Activated T-cell treated with anti-CD3 and anti-CD28 coated beads, Interleukin-2, amount 50 U/mL, for 24 hours (primary cell): Measurements from ENCODE around the gene LRP4.
"Not testable (repeated sequence)": the region's sequence is repeated elsewhere in the genome, so short reads cannot be mapped to it uniquely, and the experiment has no call there.

ENCODE experiments used
- DNase-seq: peaks from one replicate; pipeline ENCODE4 v3.0.0-alpha.2; 2020
- H3K27ac Mint-ChIP-seq: 2 replicates; pipeline ENCODE4 v1.8.0; 2020; ENCODE audit warnings: mild to moderate bottlenecking, mixed read lengths
- H3K27me3 Mint-ChIP-seq: 2 replicates; pipeline ENCODE4 v1.8.0; 2020; ENCODE audit warnings: mixed read lengths
- H3K36me3 Mint-ChIP-seq: 2 replicates; pipeline ENCODE4 v1.8.0; 2020; ENCODE audit warnings: low read depth, mixed read lengths
- H3K4me1 Mint-ChIP-seq: 2 replicates; pipeline ENCODE4 v1.8.0; 2020; ENCODE audit warnings: low read depth, mixed read lengths
- H3K4me3 Mint-ChIP-seq: 2 replicates; pipeline ENCODE4 v1.8.0; 2020; ENCODE audit warnings: mild to moderate bottlenecking, moderate library complexity, mixed read lengths
- H3K9me3 Mint-ChIP-seq: 2 replicates; pipeline ENCODE4 v1.8.0; 2020; ENCODE audit warnings: mixed read lengths

The LRP4 gene, protein sequence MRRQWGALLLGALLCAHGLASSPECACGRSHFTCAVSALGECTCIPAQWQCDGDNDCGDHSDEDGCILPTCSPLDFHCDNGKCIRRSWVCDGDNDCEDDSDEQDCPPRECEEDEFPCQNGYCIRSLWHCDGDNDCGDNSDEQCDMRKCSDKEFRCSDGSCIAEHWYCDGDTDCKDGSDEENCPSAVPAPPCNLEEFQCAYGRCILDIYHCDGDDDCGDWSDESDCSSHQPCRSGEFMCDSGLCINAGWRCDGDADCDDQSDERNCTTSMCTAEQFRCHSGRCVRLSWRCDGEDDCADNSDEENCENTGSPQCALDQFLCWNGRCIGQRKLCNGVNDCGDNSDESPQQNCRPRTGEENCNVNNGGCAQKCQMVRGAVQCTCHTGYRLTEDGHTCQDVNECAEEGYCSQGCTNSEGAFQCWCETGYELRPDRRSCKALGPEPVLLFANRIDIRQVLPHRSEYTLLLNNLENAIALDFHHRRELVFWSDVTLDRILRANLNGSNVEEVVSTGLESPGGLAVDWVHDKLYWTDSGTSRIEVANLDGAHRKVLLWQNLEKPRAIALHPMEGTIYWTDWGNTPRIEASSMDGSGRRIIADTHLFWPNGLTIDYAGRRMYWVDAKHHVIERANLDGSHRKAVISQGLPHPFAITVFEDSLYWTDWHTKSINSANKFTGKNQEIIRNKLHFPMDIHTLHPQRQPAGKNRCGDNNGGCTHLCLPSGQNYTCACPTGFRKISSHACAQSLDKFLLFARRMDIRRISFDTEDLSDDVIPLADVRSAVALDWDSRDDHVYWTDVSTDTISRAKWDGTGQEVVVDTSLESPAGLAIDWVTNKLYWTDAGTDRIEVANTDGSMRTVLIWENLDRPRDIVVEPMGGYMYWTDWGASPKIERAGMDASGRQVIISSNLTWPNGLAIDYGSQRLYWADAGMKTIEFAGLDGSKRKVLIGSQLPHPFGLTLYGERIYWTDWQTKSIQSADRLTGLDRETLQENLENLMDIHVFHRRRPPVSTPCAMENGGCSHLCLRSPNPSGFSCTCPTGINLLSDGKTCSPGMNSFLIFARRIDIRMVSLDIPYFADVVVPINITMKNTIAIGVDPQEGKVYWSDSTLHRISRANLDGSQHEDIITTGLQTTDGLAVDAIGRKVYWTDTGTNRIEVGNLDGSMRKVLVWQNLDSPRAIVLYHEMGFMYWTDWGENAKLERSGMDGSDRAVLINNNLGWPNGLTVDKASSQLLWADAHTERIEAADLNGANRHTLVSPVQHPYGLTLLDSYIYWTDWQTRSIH (N-terminal part only)

DNA sequence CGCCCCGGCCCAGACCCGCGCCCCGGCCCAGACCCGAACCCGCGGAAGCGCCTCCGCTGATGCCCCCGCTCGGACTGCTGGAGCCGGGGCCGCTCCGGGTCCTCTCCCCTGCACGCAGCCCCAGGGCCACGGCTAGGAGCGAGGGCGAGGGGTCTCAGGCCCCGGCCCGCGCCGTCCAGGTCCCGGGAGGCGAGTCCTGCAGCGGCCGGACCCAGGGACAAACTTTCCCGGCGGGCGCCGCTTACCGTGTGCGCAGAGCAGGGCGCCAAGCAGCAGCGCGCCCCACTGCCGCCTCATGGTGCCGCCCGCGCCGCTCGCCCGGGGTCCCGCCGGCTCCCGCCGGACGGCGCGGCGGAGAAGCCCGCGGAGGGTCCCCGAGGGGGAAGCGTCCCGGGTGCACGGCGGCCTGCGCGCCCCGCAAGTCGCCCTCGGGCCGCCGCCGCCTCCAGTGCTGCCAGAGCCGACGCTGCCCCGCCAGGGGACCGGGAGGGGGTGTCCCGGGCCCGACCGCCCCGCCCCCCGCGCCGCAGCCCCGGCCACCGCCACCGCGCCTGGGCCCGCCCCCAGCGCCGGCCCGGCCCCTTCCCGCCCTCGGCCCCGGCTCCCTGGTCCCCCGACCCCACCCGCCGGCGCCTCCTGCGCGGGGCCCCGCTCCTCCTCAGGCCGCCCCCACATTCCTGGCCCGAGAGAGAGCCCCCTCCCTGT, at the start of gene LRP4:
TSS of gene LRP4 (minus strand) at position 468 of the 705 bp plus-strand sequence. CDS start at position 297, 171 bp downstream.
- no peaks in the 10 kb centered on the region for H3K36me3 Mint-ChIP-seq
- peak within 1 kb of the TSS; percentile 73 for H3K4me3 Mint-ChIP-seq
- H3K9me3 Mint-ChIP-seq = no peaks in the 10 kb centered on the region
- peaks cover 59% of the 10 kb centered on the region for H3K27me3 Mint-ChIP-seq
- peaks cover 26% of the 10 kb centered on the region for H3K4me1 Mint-ChIP-seq
- no peak within 1 kb of the TSS for H3K27ac Mint-ChIP-seq
- DNase-seq = peak; percentile 62

DNA sequence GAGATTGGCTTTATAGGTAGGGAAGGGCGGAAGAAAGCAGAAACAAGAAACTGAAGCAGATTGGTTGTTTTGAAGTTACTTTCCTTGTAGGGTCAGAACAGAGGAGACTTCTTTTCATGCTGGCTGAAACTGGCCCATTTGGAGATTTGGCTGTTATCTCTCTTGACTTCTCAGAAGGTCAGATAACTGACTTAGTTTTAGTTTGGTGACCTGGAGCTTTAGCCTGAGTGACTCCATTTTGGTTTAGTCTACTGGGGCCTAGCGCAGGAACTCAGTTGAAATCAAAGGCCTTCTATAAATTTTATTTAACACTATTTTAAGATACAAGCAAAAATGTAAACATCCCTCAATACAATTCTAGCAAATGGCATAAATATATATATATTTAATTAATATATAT, 49.6 kb upstream of the LRP4 start:
- no peaks in the 10 kb centered on the region for H3K4me1 Mint-ChIP-seq
- H3K4me3 Mint-ChIP-seq = no peak overlapping the region
- peaks cover 9% of the 10 kb centered on the region for H3K36me3 Mint-ChIP-seq
- H3K9me3 Mint-ChIP-seq = no peaks in the 10 kb centered on the region
- H3K27ac Mint-ChIP-seq = no peak overlapping the region
- no peaks in the 10 kb centered on the region for H3K27me3 Mint-ChIP-seq
- no peak for DNase-seq

DNA sequence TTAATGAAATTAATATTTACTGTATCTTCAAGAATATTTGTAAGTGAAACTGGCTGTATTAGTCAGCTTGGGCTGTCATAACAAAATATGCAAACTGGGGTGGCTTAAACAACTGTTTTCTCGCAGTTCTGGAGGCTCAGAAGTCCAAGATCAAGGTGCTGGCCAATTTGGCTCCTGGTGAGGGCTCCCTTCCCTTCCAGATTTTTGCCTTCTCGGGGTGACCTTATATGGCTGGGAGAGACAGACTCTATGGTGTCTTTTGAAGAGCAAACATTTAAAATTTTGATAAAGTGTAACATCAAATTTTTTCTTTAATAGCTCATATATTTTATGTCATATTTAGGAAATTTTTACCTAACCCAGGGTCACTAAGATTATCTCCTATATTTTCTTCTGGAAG, 48.4 kb upstream of the LRP4 start:
- H3K4me3 Mint-ChIP-seq = no peak overlapping the region
- no peaks in the 10 kb centered on the region for H3K27me3 Mint-ChIP-seq
- H3K9me3 Mint-ChIP-seq = no peaks in the 10 kb centered on the region
- H3K4me1 Mint-ChIP-seq = no peaks in the 10 kb centered on the region
- H3K27ac Mint-ChIP-seq = no peak overlapping the region
- peaks cover 13% of the 10 kb centered on the region for H3K36me3 Mint-ChIP-seq
- no peak for DNase-seq

DNA sequence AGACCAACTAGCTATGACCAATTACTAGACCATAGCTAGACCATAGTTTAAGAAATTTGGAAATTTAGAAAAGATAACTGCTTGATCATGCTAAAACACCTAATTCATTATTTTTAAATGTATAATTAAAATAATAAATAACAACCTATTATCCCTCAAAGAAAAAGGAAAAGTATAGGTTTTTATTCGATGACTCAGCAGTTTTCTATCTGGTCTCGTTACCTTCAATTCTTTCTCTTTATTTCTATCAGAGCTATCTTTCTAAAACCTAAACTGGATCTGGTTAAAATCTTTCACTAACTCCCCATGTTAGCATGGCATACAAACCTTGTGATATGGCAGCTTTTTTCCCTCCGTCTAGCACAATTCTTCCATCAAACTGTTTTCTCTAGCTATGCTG, 45.5 kb upstream of the LRP4 start:
- Mint-ChIP-seq H3K27me3 (no peaks in the 10 kb centered on the region), H3K36me3 (peaks cover 37% of the 10 kb centered on the region), H3K4me3 (no peak overlapping the region), H3K4me1 (no peaks in the 10 kb centered on the region), H3K27ac (no peak overlapping the region), H3K9me3 (peaks cover 2% of the 10 kb centered on the region)
- no peak for DNase-seq

DNA sequence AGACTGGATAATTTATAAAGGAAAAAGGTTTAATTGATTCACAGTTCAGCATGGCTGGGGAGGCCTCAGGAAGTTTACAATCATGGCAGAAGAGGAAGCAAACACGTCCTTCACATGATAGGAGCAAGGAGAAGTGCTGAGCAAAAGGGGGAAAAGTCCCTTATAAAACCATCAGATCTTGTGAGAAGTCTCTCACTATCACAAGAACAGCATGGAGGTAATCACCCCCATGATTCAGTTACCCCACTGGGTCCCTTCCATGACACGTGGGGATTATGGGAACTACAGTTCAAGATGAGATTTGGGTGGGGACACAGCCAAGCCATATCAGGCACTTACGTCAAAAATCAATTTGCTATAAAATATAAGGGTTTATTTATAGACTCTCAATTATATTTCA, 43.5 kb upstream of the LRP4 start:
- H3K27ac Mint-ChIP-seq, H3K27me3 Mint-ChIP-seq, H3K4me1 Mint-ChIP-seq, H3K9me3 Mint-ChIP-seq, H3K4me3 Mint-ChIP-seq, DNase-seq: not testable (repeated sequence)
- H3K36me3 Mint-ChIP-seq = peaks cover 42% of the 10 kb centered on the region

DNA sequence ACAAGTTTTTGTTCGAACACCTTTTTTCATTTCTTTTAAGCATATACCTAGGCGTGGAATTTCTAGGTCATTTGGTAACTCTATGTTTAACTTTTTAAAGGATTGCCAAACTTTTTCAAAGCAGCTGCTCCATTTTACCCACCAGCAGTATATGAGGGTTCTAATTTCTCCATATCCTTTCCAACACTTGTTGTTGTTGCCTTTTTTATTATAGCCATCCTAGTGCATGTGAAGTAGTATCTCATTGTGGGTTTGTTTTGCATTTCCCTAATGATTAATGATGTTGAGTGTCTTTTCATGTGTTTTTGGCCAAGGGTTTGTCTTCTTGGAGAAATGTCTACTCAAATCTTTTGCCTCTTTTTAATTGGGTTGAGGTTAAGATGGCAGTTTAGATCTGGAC, 42.7 kb upstream of the LRP4 start:
- peaks cover 2% of the 10 kb centered on the region for H3K9me3 Mint-ChIP-seq
- peaks cover 35% of the 10 kb centered on the region for H3K36me3 Mint-ChIP-seq
- no peak overlapping the region for H3K27ac Mint-ChIP-seq
- no peak for DNase-seq
- H3K4me1 Mint-ChIP-seq = no peaks in the 10 kb centered on the region
- no peak overlapping the region for H3K4me3 Mint-ChIP-seq
- H3K27me3 Mint-ChIP-seq = no peaks in the 10 kb centered on the region

DNA sequence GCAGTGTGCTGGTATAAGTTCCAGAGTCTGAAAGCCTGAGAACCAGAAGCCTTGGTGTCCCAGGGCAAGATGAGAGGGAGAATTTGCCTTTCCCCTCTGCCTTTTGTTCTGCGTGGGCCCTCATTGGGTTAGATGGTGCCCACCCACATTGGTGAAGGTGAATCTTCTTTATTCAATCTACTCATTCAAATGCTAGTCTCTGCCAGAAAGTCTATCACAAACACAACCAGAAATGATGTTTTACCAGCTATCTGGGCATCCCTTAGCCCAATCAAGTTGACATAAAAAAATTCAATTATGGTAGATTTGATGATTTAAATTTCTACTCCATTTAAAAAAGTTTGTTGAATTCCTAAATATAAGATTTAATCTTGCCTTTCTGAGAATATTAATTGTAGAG, 40.4 kb upstream of the LRP4 start:
- H3K9me3 Mint-ChIP-seq = peaks cover 2% of the 10 kb centered on the region
- no peak for DNase-seq
- no peak overlapping the region for H3K27ac Mint-ChIP-seq
- H3K27me3 Mint-ChIP-seq = no peaks in the 10 kb centered on the region
- H3K36me3 Mint-ChIP-seq = peaks cover 37% of the 10 kb centered on the region
- H3K4me1 Mint-ChIP-seq = no peaks in the 10 kb centered on the region
- H3K4me3 Mint-ChIP-seq = no peak overlapping the region

DNA sequence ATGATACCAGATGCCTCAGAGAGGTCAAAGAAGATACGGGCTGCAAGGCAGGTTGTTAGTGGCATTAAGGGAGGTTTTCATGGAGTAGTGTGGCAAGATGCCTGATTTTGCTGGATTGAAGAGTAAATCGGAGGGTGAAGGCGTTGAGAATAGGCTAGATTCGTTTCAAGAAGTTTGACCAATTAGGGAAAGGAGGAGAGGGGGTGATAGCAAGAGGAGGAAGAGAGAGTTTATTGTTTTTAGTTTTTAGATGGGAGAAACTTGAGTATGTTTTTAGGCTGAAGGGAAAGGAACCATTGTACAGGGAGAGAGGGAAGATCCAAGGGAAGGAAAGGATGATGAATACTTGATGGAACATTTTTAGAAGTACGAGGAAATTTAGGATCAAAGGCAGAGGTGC, 34.7 kb upstream of the LRP4 start:
- DNase-seq = no peak
- Mint-ChIP-seq H3K27ac (no peak overlapping the region), H3K36me3 (peaks cover 4% of the 10 kb centered on the region), H3K27me3 (no peaks in the 10 kb centered on the region), H3K4me1 (peaks cover 16% of the 10 kb centered on the region), H3K9me3 (no peaks in the 10 kb centered on the region), H3K4me3 (no peak overlapping the region)

DNA sequence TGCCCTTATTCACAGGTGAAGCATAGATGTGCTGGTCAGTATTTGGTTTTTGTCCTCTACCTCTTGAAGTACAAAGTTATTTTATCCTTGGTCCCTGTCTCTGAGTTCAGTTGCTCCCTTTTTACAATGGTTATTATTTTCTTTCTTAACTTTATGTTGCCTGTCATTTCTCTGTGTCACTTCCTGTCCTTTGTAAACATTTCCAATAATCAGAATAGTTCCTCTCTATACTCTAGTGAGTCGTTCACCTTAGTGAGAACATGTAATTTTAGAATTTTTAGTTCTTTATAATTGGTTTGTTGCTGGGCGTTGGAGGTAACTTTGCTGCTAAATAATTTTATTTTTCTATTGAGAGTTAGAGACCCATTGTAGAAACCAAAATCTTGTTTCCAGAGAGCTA, 34.2 kb upstream of the LRP4 start:
- Mint-ChIP-seq H3K9me3 (no peaks in the 10 kb centered on the region), H3K36me3 (peaks cover 4% of the 10 kb centered on the region), H3K4me3 (no peak overlapping the region), H3K27ac (peak overlapping the region; percentile 53), H3K27me3 (no peaks in the 10 kb centered on the region), H3K4me1 (peaks cover 17% of the 10 kb centered on the region)
- no peak for DNase-seq

DNA sequence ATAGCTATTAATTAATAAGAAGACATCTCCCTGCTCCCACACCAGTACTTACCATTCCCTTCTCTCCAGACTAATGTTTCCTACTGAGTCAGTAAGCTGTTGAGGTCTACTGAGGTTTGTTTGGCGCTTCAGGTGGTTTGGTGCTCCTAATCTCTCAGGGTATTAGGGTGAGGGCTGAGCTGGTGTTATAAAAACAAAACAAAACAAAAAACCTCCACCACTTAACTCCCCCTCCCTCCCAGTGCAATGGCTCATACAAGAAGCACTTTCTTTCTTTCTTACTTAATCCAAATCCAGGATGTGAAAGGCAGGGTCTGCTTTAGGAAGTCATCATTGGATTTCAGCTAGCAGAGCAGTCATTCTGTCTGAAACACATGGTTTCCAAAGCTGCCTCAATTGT, 33.5 kb upstream of the LRP4 start:
- peak overlapping the region; percentile 33 for H3K27ac Mint-ChIP-seq
- H3K4me3 Mint-ChIP-seq = no peak overlapping the region
- peaks cover 4% of the 10 kb centered on the region for H3K36me3 Mint-ChIP-seq
- no peaks in the 10 kb centered on the region for H3K27me3 Mint-ChIP-seq
- H3K9me3 Mint-ChIP-seq = no peaks in the 10 kb centered on the region
- peaks cover 17% of the 10 kb centered on the region for H3K4me1 Mint-ChIP-seq
- DNase-seq = no peak

DNA sequence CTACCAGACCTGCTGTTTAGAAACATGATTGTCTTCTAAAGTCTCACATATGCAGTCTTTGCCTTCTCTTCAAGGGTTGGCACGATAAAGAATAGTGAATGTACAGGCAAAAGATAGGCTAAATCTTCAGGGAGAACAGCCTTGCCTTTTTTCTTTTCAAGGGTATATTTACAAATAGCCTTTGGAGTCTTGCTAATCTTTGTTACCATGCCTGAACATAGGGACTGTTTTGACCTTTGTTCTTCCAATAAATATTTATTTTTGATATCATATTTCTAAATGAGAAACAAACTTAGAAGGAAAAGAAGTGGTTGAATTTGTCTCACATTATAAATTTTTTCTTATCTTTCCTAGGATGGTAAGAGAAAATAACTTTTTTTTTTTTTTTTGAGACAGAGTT, 30.9 kb upstream of the LRP4 start:
- no peaks in the 10 kb centered on the region for H3K27me3 Mint-ChIP-seq
- no peak for DNase-seq
- H3K27ac Mint-ChIP-seq = no peak overlapping the region
- H3K4me3 Mint-ChIP-seq = no peak overlapping the region
- peaks cover 20% of the 10 kb centered on the region for H3K4me1 Mint-ChIP-seq
- H3K36me3 Mint-ChIP-seq = peaks cover 2% of the 10 kb centered on the region
- H3K9me3 Mint-ChIP-seq = no peaks in the 10 kb centered on the region

DNA sequence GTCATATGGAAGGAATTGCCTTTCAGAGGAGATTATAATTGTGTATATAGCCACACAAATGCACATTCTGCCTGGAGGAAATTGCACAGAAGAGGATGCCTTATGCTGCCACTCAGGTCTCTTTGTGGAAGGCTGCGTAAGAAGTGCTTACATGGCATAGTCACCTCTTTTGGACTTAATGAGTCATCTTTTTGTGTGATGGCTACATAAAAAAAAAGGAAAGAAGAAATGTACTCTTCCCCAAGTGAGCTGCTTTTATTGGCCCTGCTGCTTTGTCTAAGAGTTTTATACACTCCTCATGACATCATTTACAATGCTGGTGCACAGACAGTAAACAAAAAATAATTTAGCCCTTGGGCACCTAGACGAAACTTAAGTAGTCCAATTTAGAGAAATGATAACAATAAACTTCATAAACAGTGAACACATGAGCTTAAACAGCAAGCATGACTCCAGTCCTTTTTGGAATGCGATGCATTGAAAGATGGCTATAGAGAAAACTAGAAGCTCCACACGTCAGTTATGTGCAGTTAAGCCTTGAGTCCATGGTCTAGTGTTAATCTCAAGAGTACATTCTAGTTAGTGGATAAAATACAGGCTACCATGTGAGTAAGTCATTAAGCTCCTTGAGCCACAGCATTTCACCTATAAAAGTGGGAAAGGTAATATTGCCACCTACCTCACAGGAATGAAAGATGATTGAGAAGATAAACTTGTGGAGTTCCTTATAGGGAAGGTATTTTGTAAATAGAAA, 30.2 kb upstream of the LRP4 start:
- no peak for DNase-seq
- H3K9me3 Mint-ChIP-seq = no peaks in the 10 kb centered on the region

DNA sequence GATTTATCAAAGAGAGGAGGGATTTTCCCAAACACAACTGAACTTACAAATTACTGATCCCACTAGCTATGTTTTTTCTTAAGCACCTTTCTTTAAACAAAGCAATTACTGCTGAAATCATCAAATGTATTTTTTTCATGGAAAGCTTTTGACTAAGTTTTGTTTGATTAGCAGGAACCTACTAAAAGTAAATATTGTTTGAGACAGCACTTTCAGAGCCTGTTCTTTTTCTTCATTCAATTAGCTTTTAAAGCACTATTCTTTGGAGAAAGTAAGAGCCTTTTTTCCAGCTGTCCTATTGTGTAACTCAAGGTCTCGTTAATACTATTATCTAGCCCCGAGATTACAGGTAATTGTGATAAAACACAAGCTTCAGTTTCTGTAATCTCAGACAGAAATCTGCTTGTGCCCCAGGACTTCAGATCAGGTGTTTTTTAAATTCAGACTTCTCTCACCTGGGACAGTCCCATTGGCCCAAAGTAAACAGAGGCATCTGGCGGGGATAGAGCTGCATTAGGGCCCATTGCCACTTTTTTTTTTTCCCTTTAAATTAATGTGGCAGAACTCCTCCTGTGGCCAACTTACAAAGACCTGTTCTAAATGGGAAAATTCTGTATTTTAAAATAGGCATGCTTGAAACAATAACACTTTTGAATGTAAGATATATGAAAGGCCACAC, 29.2 kb upstream of the LRP4 start:
- DNase-seq = no peak
- Mint-ChIP-seq H3K27me3 (no peaks in the 10 kb centered on the region), H3K36me3 (peaks cover 7% of the 10 kb centered on the region), H3K4me3 (no peak overlapping the region), H3K9me3 (no peaks in the 10 kb centered on the region), H3K27ac (no peak overlapping the region), H3K4me1 (peaks cover 15% of the 10 kb centered on the region)

More for the DNA sequence above, 30.2 kb upstream of the LRP4 start:
- Mint-ChIP-seq H3K36me3 (peaks cover 3% of the 10 kb centered on the region), H3K4me3 (no peak overlapping the region), H3K27me3 (no peaks in the 10 kb centered on the region), H3K4me1 (peaks cover 20% of the 10 kb centered on the region), H3K27ac (no peak overlapping the region)
